HG03139 (cell line): ENCODE results near the gene CHTOP.

Source experiments
- ATAC-seq: cut with Tn5 transposase; IDR thresholded peaks from one replicate; pipeline ENCODE4 v1.9.1; 2021; ENCODE audit not compliant: unreplicated experiment

CHTOP gene

DNA sequence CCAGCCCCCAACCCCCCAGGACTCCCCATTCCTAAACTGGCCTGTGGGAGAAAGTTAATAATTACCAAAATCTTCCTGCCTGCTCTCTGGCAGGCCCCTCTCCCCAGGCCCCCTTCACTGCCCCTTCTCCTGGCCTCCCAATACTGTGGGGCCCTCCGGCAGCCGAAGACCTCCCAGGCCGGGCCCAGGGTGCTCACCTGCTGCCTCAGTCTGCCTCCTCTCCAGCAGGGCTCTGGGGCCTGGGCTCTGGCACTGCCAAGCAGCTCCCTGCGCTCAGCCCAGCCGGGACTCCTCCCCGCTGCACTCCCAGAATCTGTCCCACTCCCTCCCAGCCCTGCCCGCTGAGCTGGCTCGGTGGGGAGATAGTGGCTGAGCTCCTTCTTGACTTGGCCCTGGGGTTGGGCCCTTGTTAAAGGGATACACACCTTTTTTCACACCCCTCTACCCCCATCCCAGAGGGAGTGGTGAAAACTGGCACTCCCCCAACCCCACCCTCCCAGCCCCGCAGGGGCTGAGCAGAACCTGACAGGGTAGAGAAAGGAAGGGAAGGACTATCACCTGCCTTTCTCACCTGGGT is 21.0 kb upstream of the CHTOP start, which contains the start of gene S100A16:
Gene S100A16, minus strand, starts transcription at position 383 of the 577 bp plus-strand sequence. CDS start 4,986 bp downstream, outside the sequence.
- ATAC-seq = no peak

DNA sequence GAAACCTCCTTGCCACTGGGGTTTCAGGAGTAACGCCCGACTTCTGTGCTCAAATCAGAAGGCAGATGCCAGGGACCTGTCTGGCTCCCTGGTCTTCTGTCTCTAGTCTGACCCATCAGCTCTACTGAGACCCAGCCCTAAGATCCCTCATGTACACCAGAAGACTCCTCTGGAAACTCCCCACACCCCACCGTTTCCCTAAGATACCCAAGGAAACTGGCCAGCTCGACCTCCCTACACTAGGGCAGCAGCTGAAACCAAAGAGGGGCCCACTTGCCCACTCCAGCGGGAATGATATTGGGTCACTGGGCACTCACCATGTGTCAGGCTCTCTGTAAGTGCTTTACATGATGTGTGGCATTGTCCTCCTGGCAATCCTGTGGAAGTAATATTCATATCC is 20.5 kb upstream of the CHTOP start:
- ATAC-seq = no peak

DNA sequence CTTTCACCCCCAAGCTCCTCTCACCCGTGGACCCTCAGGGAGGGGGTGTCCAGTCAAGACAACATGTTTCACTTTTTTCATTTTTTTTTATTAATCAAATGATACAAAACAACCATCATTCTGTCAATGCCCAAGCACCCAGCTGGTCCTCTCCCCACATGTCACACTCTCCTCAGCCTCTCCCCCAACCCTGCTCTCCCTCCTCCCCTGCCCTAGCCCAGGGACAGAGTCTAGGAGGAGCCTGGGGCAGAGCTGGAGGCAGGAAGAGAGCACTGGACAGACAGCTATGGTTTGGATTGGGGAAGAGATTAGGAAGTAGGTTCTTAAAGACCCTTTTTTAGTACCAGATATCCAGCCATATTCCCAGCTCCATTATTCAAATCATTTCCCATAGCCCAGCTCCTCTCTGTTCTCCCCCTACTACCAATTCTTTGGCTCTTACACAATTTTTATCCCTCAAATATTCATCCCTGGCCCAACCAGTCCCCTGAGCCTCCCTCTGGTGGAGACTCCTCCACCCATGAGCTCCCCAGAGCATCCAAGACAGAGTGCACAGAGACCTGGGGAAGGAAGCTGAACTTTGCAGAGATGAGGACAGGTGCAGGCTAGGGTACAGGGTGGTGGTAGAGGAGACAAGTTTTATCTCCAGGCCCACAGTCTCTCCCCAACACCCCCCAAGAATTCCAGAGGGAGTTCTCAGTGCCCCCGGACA is 19.5 kb upstream of the CHTOP start:
- ATAC-seq = no peak

DNA sequence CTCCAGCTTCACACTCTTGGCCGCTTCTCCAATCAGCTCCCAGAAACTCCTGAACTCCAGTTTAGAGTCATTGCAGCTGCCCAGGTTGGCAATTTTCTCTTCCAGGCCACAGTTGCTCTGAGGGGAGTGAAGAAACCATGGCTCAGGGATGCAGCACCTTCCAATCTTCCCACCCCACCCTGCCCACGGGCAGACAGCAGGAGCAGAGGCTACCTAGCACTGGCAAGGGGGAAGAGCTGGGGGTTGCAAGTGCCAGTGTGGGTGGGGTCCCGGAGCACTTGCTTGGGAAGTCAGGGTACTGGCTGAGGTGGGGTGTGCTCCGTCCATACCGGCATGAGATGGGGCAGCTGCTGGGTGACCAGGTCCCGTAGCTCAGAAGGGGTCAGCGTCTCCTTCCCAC is 19.0 kb upstream of the CHTOP start:
- ATAC-seq = no peak

DNA sequence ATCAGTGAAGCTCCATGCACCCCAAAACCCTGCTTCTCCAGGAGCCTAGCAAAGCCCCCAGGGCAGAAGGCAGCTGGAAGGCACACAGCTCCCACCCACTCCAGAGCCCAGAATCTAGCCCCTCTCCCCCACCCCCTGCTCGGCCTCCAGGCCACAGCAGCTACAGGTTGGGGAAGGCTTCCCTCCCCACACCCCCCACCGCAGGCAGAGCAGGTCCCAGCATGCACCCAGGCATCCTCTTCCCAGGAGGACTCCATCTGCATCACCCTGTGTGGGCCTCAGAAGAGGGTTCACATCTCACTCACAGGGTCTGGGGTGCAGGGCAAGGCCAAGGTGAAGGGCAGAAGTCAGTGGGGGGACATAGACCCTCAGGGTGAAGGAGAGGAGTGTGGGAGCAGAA is 18.5 kb upstream of the CHTOP start:
- ATAC-seq = no peak

DNA sequence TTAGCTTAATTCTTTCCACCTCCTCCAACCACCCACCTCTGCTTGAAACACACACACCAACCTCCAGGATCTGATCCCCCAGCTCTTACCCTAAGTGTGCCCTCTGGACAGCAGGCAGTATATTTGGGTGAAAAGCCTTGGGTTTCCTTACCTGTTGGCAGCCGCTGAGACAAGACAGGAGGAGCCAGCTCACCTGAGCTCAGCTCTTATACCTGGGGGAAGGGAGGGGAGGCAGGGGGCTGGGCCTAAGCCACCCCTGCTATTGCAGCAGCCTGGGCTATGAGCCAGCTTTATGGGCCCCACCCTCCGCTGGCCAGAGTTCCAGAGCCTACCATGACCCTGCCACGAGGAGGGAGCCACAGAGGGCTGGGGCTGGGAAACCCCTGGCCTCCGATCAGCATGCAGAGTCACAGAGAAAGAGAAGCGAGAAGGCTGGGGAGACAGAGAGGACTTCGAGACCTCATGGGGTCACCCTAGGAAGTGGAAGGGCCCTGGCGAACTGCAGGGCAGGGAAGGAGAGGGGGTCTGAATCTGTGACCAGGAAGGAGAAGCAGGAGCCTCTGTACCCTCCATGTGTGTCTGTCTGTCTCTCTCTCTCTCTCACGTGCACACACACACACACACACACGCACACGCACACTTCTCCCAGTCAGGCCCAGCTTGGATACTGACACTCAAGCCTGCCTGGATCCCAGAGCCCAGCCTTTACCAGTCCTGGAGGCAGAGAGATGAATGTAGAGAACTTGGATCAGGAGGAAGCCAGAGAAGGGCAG is 17.5 kb upstream of the CHTOP start, which contains the start of gene S100A14:
Gene S100A14, minus strand, starts transcription at position 182 of the 773 bp plus-strand sequence. CDS start 467 bp downstream, outside the sequence.
- ATAC-seq = no peak

DNA sequence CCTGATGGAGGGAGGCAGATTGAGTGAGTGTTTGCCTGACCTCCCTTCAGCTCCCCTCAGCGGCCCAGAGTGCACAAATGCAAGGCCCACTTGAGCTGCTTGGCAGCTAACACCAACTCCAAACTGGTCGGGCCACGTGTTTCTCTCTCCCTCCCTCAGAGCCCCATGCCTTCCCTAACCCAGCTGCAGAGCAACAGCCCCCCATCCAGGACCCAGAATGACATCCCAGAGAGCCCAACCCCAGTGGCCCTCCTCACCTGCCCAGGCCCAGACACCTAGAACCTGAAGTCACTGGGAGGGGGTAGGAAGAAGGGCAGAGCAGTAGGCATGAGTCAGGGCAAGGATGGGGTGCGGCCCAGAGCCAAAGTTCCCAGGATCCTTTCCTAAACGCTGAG is 17.0 kb upstream of the CHTOP start:
- no peak for ATAC-seq

DNA sequence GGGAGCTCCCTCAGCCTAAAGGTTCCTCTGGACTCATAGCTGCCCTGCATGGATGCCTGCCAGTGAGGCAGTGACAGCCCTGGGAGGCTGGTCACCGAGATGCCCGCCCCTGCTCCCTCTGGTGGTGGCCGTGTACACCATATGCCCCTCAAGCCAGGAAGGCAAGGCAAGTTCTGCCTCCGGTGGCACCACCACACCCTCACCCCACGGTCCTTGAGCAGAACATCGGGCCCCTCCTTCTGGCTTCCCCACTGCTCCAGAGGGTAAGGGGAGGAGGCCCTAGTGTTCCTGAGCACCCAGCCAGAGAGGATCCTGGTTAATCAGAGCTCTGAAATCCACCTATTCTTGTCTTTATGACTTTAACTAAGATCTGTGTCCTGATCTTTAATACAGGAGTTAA is 16.2 kb upstream of the CHTOP start:
- no peak for ATAC-seq

DNA sequence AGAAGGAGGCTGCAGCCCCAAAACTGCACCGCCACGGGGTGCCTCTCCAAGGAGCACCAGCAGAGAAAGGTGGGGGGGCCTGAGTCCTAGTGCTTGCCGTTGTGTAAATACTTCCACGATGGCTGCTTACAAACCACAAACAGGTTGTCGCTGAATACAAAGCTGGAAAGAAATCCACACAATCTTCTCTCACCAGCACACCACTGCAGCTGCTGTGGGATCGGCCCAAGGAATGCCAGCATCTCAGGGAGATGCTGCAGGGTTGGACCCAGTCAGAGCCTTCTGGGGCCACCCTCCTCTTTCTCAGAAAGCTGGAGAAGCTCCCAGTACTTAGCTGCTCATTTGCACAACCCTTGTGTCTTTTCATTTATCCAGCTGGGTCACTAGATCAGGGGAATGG is 14.7 kb upstream of the CHTOP start:
- ATAC-seq = no peak

DNA sequence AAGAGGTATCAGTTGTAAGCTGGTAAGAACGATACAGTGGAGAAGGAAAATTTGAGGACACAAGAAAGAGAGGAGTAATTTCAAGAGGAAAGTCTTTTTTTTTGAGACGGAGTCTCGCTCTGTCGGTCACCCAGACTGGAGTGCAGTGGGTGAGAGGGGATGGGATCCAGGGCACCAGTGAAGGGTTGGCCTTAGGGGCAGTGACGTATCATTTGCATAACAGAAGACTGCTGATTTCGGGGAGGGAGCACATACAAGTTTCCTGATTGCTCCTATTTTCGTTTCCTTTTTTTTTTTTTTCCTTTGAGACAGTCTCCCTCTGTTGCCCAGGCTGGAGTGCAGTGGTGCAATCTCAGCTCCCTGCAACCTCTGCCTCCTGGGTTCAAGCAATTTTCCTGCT is 10.8 kb upstream of the CHTOP start:
- ATAC-seq = no peak

DNA sequence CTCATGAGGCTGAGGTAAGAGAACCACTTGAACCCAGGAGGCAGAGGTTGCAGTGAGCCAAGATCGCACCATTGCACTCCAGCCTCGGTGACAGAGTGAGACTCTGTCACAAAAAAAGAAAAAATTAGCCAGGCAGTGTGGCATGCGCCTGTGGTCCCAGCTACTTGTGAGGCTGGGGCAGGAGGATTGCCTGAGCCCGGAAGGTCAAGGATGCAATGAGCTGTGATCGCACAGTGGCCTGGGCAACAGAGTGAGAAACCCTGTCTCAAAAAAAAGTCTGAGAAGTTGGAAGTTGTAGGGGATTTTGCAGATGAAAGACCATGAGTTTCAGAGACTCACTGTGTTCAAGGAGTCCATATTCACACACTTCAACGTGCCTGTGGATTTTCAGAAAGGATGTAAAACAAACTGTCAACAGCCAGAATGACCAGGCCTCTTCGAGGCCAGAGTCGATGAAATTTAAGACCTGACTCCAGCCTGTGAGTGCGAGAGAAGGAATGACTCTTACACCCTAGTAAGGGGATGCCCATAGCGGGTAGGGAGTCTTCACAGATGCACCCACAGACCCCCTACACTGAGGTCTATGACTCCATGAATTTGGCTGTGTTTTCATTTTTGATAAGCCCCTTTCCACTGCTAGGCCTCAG is 8.8 kb upstream of the CHTOP start:
- ATAC-seq = no peak

DNA sequence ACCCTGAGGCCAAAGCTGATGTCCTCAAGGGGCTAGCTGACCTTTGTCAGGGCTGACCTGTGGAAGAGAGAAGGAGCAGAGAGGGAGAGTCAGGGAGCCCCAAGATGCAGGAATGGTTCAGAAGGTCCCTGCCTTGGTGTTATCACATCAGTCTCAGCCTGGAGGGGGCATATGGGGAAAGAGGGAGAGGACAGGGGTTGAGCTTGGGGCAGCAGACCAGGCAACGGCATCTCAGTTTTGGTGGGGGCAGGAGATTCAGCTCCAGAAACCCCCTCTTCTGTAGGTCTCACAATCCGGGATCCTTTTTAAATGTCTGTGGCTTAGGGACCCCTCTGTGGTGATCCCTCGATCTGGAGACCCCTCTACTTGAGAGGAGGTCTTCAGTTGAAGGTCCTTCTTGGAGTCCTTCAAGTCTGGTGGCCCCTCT is 7.4 kb upstream of the CHTOP start:
- no peak for ATAC-seq

DNA sequence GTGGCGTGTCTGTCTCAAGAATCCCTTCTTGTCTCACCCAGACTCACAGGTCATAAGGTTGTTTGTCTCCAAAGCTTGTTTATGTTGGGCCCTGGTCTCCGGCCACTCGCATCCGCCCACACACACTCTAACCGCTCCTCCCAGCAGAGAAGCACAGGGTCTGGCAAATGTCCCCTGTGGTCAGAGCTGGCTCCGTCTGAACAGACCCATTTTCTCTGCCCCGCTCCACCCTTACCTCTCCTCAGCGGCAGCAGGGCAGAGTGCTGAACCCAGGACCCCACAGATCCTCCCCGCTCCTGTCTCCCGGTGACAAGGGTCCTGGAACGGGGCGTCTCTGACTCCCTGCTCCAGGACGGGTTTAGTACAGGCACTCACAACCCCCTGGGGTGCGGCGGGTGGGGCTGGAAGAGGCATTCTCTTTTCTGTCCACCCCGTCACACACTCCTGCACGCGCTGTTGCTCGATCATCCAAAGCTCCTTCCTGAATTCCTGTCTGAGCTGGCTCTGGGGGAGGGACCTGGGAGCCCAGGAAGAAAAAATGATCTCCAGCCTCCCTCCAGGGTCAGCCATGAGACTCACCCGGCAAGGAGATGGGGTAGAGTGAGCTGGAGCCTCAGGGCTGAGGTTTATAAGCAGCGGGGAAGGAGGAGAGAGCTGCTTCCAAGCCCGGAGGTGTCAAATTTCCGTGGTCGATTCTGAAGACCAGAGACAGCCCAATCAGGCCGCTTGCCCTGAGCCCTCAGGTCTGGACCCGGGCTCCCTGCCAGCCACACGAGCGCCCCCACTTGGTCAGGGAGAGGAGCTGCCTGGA is 6.8 kb upstream of the CHTOP start, which contains the start of gene S100A13:
Gene S100A13, minus strand, starts transcription at position 602 of the 811 bp plus-strand sequence. CDS start 1,033 bp downstream, outside the sequence.
- no peak for ATAC-seq

DNA sequence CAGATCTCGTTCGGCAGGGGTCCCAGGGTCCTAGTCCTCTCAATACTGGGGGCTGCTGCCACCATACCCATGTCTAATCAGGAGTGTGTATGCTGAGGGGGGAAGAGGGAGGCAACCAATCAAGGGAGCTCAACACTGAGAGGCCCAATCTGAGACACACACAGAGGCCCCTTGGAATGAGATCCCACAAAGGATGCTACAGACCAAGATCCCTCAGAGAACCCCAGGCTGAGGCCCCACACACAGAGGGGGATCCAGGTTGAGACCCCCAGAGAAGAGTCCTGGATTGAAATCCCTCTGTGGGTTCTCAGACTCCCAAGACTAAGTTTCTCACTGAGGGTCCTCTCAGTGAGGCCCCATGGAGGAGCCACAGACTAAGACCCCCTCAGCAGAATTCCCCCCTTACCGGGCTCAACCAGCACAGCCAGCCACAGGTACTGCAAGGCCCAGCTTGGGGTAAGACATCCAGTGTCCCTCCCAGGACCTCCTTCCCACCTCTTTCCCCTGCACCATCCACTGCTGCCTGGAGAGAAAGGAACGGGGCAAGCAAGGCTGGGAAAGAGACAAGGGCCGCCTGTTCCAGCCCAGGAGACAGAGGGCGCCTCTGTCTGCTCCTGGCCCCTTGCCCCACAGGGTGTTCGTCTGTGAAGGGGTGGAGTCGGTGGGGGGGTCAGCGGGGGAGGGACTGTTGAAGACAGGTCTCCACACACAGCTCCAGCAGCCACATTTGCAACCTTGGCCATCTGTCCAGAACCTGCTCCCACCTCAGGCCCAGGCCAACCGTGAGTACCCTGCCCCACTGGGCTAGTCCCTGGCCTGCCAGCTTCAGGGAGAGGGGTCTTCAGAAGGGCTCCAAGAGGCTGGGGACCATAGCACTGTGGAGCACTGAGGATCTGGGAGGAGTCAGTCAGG is 5.9 kb upstream of the CHTOP start, which contains the start of gene S100A1:
Gene S100A1, plus strand, starts transcription at position 720 of the 912 bp plus-strand sequence. CDS start 2,088 bp downstream, outside the sequence.
- no peak for ATAC-seq

DNA sequence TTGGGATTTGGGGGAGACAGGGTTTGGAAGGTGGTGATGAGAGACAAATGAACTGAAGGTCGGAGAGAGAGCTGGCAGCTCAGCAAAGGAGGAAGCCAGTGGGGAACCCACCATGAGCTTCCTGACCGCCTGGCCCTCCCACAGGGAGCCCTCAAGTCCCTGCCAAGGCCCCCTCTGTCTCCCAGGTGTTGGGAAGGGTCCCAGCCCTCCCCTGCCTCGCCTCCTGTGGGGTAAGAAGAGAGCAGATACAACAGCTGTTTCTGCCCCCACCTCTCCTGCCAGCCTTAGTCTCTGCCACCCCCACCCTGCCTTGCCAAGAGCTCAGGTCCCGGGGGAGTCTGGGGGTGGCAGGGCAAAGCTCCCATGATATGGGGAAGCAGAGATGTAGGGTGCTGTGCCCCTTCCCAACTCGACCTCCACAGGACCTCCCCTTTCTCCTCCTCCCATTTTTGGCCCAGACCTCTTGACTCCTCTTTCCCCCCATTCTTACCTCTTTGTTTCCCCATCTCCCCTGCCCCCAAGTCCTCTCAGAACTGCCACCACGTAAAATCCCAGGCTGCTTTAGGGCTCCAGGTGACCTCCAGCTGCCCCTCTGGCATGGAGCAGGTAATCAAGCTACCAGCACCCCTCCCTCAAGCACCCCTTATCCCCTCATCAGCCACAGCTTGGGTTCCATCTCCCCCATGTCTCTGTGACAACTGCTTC is 5.1 kb upstream of the CHTOP start:
- ATAC-seq = no peak

DNA sequence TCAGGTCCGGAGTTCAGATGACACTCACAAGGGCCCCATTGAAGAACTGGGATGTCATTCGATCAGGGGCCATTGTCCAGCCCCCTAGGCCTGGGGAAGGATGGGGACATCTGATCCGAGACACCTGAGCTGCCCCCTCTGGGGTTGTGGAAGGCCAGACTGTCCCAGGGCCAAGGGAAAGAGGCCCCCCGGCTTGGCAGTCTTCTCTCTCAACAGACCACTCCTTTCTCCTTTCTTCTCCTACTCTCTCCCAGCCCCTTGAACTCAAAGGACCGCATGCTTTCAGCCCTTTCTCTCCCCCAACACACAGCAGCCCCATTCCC is 4.6 kb upstream of the CHTOP start:
- no peak for ATAC-seq

DNA sequence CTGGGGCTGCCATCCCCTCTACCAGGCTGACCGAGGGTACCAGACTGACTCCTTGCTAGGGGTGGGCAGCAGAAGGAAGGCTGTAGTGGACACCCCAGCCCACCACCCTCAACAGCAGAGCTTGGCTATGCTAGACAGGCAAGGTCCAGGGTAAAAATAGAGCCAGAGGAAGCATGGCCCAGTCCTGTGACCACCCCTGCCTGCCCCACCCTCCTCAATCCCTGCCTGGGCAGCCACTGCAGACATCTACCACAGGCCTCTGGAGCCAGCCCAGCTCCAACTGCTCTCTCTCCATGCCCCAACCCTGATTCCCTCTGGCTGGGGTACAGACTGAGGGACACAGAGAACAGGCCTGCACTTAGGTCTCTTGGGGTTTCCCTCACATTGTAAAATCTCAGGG is 3.9 kb upstream of the CHTOP start:
- no peak for ATAC-seq

DNA sequence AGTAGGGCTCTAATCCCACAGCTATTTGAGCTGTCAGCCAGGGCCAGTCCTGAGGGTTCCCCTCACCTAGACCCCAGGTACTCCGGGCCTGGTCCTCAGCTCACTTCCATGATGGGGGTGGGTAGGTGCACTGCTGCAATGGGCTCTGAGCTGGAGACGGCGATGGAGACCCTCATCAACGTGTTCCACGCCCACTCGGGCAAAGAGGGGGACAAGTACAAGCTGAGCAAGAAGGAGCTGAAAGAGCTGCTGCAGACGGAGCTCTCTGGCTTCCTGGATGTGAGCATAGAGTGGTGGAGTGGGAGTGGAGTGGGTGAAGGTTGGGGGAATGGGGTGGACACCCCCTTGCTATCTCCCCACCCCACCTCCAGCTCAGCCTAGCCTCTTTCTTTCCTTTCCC is 3.5 kb upstream of the CHTOP start:
- ATAC-seq = no peak
